ENCODE results near the gene MTG1. TPM values are rescaled to one million over a fixed set of nuclear protein-coding genes. Genes with fewer than 3 reads are reported as not detected.

MTG1 gene
- 33.1 and 38.0 TPM in 2 replicates for total RNA-seq

GRCh38 chr10:133394064-133394663, at the start of gene MTG1:
MTG1 (plus strand) TSS chr10:133394157; CDS start chr10:133394221, 64 bp downstream.

GRCh38 chr10:133357285-133358161, 36.4 kb upstream of the MTG1 start, which contains the start of gene FUOM:
FUOM (minus strand) TSS chr10:133358019; CDS start chr10:133358007, 12 bp downstream.

GRCh38 chr10:133373174-133374090, 20.5 kb upstream of the MTG1 start, which contains the start of gene ECHS1:
ECHS1 (minus strand) TSS chr10:133373354; CDS start chr10:133373333, 21 bp downstream.

GRCh38 chr10:133379152-133379800, 14.7 kb upstream of the MTG1 start, which contains the start of gene PAOX:
PAOX (plus strand) TSS chr10:133379262; CDS start chr10:133379317, 55 bp downstream.

GRCh38 chr10:133424601-133425000, 30.6 kb downstream of the MTG1 start, which contains the start of gene SPRN:
SPRN (minus strand) TSS chr10:133424625; CDS start chr10:133423681, 944 bp downstream.

GRCh38 chr10:133453516-133454203, 59.7 kb downstream of the MTG1 start, which contains the start of gene SCART1:
SCART1 (plus strand) TSS chr10:133453945; CDS start chr10:133453998, 53 bp downstream.

Other genes with a start within 250 kb of the MTG1 start
- 0.13 TPM in 1 of 2 replicates, not detected in the other for gene KNDC1, start 233.9 kb upstream of the MTG1 start, total RNA-seq
- not detected in 2 replicates for gene UTF1, start 163.9 kb upstream of the MTG1 start, total RNA-seq
- gene VENTX, start 156.3 kb upstream of the MTG1 start, total RNA-seq = not detected in 2 replicates
- gene ADAM8, start 117.3 kb upstream of the MTG1 start, total RNA-seq = 1.5 and 3.8 TPM in 2 replicates
- gene TUBGCP2, start 85.3 kb upstream of the MTG1 start, total RNA-seq = 37.1 and 39.6 TPM in 2 replicates
- 40.4 and 40.7 TPM in 2 replicates for gene ZNF511, start 85.2 kb upstream of the MTG1 start, total RNA-seq
- not detected in 2 replicates for gene CALY, start 57.3 kb upstream of the MTG1 start, total RNA-seq
- gene PRAP1, start 46.8 kb upstream of the MTG1 start, total RNA-seq = not detected in 2 replicates
- gene FUOM, start 36.1 kb upstream of the MTG1 start, total RNA-seq = 15.0 and 25.6 TPM in 2 replicates
- 138 and 146 TPM in 2 replicates for gene ECHS1, start 20.8 kb upstream of the MTG1 start, total RNA-seq
- 3.3 and 4.5 TPM in 2 replicates for gene PAOX, start 14.9 kb upstream of the MTG1 start, total RNA-seq
- gene SPRN, start 30.5 kb downstream of the MTG1 start, total RNA-seq = 0.05 TPM in 1 of 2 replicates, not detected in the other
- under 0.01 and 0.25 TPM in 2 replicates for gene SCART1, start 59.8 kb downstream of the MTG1 start, total RNA-seq
- under 0.01 and 0.10 TPM in 2 replicates for gene CYP2E1, start 133.2 kb downstream of the MTG1 start, total RNA-seq
- gene SYCE1, start 171.4 kb downstream of the MTG1 start, total RNA-seq = 0.15 and 1.00 TPM in 2 replicates
- not detected in 2 replicates for gene FRG2B, start 232.6 kb downstream of the MTG1 start, total RNA-seq